Stimulated activated CD4-positive, alpha-beta T cell treated with anti-CD3 and anti-CD28 coated beads, Interleukin-2, amount 100 ng/mL, for 4 hours (primary cell): ENCODE results near the gene GRM5.
"Not testable (repeated sequence)": the region's sequence is repeated elsewhere in the genome, so short reads cannot be mapped to it uniquely, and the experiment has no call there.

Source experiments
- DNase-seq: peaks from one replicate; pipeline ENCODE4 v3.0.0-alpha.2; 2020; ENCODE audit warnings: low read depth

Gene GRM5

GRCh38 chr11:88537613-88538012, 528.2 kb downstream of the GRM5 start:
- no peak for DNase-seq

- no peak for DNase-seq
Measured at GRCh38 chr11:88536616-88537265, 529.0 kb downstream of the GRM5 start.

- DNase-seq: no peak
Measured at GRCh38 chr11:88535916-88536547, 529.8 kb downstream of the GRM5 start.

GRCh38 chr11:88535266-88535665, 530.5 kb downstream of the GRM5 start:
- no peak for DNase-seq

DNA sequence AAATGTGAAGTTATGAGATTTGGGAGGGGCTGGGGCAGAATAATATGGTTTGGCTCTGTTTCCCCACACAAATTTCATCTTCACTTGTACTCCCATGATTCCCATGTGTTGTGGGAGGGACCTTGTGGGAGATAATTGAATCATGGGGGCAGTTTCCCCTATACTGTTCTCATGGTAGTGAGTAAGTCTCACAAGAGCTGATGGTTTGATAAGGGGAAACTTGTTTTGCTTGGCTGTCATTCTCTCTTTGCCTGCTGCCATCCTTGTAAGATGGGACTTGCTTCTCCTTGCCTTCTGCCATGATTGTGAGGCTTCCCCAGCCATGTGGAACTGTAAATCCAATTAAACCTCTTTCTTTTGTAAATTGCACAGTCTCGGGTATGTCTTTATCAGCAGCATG, 531.1 kb downstream of the GRM5 start:
- DNase-seq: not testable (repeated sequence)

DNA sequence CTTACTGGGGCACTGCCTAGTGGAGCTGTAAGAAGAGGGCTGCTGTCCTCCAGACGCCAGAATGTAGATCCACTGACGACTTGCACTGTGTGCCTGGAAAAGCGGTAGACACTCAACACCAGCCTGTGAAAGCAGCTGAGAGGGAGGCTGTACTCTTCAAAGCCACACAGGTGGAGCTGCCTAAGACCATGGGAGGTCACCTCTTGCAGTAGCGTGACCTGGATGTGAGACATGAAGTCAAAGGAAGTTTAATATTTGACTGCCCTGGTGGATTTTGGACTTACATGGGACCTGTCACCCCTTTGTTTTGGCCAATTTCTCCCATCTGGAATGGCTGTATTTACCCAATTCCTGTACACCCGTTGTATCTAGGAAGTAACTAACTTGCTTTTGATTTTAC, 531.6 kb downstream of the GRM5 start:
- no peak for DNase-seq

- DNase-seq: no peak
Measured at GRCh38 chr11:88533001-88533400, 532.8 kb downstream of the GRM5 start.

DNA sequence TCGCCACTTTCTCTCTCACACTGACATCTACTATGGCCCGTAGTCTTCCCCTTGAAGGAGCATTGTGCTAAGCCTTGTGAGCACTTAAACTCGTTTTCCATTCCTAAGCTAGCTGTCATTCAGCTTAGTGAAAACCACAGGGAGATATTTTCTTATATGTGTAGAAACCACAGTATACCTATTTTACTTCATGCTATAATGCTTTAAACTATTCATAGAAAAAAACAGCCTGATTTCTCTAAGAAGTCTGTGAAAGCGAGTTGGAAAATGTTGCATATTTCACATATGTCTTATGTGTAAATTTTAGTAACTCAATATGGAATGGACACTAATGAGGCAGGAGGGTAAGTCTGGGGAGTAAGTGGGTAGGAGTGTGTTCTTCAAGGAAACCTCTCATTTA, 534.0 kb downstream of the GRM5 start:
- no peak for DNase-seq

DNA sequence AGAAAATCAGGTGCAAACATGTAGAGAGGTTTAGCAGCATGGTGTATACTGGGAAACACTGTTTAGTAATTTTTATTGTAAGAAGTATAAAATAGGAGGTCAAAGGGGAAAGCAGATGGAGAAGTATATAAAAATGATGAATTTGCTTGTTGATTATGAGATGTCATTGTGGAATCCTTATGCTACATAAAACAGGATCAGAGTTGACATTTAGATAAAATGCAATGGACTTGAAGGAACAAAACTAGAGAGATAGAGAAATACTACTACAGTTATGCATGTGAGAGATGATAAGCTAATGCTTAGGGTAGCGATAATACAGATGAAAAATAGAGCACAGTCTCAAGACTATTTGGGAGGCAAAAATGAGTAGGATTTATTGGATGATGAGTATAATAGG, 536.4 kb downstream of the GRM5 start:
- no peak for DNase-seq

GRCh38 chr11:88523386-88524071, 542.3 kb downstream of the GRM5 start:
- DNase-seq: no peak

DNA sequence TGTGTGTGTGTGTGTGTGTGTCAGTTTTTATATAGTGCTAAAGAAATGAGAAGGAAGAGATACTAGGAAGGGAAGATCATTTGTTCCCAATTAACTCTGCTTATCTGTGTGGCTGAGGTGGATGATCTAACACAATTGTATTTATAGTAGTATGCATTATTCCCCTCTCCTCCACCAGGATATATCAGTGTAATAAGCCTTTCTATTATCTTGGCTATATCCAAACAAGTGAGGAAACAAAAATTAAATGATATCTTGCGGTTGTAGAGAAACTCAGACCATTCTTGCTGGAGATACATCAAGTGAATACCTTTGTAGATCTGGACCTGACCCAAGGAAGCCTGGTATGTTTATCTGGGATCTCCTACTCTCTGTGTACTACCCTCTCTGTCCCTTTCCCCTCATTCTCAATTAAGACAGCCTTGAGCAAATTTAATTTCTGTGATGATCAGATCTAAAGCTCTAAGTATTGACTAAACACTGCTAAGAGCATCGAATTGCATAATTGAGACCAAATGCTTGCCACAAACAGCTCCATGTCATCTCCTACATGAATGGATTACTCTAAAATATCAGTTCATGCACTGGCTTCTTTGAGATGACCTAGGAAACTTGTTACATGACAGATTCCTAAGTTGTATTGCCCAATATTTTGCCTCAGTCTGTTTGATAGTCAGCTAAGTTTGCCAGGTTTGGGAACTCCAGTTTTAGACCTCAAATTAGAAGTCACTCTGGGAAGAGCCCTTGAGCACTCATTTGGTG, 543.0 kb downstream of the GRM5 start:
- DNase-seq: no peak

- no peak for DNase-seq
Measured at GRCh38 chr11:88521799-88522201, 544.0 kb downstream of the GRM5 start.

DNA sequence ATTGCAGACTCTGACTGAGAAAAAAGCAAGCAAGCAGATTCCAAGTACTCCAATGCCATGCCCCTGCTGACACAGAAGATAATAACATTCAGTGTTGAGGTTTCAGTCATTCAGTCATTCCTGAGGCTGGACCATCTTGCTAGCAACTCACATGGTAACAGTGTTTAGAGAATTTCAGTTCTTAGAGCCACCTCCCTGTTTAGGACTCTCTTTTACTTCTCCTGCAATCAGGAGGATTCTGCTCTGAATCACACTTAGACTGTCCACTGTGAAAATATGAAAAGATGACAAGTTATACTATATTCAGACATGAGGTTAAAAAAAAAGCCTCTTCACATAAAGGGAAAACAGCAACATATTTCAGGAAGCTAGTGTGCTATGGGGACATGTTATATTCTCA, 544.4 kb downstream of the GRM5 start:
- DNase-seq: no peak

- DNase-seq: no peak
Measured at GRCh38 chr11:88520391-88520790, 545.4 kb downstream of the GRM5 start.

GRCh38 chr11:88515002-88515401, 550.8 kb downstream of the GRM5 start:
- no peak for DNase-seq

- DNase-seq: no peak
Measured at GRCh38 chr11:88511006-88511405, 554.8 kb downstream of the GRM5 start.

GRCh38 chr11:88508759-88509581, 556.8 kb downstream of the GRM5 start:
- DNase-seq: no peak

DNA sequence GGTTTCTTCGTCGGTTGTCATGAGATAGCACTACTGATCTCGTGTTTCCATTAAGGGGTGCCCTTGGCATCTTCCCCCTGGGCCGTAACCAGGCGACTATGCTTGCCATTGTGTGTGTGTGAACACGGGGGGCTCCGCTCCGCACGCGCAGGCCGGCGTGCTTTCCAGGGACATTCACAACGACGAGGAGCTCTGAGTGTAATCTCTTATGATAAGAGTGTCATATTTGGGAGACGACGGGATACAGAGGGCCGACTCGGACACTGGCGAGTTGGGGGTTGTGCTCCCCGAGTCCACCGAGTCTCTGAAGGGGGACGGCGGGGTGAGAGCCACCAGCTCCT, 557.4 kb downstream of the GRM5 start:
- no peak for DNase-seq

DNA sequence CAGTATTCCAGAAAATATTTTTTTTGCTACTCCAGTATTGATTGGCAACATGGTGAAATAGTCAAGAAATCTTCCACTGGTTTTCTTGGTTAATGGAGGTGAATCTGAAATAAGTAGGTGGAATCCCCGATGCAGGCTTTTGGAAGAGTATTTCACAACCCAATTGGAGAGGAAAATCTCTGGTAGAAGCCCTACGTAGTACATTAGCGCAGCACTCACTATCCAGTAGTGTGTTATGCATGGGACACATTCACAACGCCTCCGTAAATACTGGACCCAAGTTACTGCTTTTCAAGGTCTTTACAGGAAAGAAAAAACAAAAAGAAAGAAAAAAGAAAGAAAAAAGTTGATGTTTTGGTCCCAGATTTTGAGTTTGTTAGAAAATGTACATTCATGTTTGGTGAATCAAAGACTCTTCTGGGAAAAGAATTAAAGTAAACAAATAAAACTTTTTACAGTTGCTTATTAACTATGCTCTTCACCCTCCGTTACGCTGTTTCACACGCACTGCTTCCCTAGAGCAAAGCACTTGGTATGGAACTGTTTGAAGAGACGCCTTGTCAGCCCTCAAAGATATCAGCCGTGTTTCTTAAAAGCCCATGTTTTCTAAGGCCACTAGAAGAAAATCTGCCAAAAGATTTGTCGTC, 557.9 kb downstream of the GRM5 start:
- DNase-seq: no peak

- DNase-seq: no peak
Measured at GRCh38 chr11:88501541-88501940, 564.2 kb downstream of the GRM5 start.

DNA sequence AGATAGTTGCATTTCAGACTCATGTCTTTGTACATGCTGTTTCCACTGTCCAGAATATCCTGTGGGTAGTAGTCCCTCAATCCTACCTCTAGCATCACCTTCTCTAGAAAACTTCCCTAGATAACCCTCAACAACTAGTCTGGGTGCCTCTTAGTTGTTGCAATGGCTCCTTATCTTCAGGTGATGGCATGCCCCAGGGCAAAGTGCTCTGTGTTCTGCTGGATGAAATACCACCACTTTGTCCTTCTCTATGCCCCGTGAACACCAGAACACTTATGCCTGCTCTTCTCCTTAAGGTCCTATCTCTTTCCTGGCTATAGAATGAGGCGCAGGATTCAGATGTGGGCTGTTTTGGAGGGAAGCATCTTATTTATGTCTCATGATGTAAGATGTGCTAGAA, 569.9 kb downstream of the GRM5 start:
- no peak for DNase-seq

- DNase-seq: no peak
Measured at GRCh38 chr11:88494848-88495247, 570.9 kb downstream of the GRM5 start.
